ENCODE measurements around the gene INPP5A.
"Not testable (repeated sequence)": the region's sequence is repeated elsewhere in the genome, so short reads cannot be mapped to it uniquely, and the experiment has no call there.

Gene INPP5A

DNA sequence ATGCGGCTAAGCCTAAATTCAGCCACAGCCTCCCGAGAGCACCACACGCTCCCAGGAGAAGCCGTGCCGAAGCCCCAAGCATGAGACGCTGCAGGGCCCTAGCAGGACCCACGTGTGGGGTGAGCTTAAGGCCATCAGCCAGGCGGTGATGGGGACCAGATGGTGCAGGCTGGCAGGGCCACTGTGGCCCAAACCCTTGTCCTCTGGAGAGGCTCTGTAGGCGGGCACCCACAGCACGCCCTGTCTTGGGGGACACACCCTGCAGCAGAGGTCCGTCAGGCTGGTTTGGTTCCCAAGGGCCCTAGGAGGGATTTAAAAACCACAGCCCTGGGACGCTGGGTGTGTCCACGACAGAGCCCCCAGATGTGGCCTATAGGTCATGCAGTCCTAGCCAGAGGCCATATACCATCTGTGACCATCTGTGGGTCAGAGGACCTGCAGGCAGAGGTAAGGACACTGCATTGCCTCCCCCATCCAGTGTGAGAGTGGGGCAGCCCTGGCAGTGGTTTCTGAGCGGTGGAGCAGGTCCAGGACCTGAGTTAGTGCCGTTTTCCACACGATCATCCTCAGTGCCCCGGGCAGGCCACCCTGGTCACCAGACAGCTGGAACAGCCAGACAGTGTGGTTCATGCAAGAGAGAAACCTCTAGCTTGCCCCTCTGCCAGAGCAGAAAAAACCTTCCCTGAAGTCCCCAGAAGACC lies 39.6 kb upstream of the INPP5A start:
- no peak for DNase-seq (ENCODE audit: insufficient read length, low spot score)
- no peak for TF ChIP-seq POLR2A (IDR thresholded peaks at IDR 0.05; ENCODE audit: low read depth, low read length)
- FAIRE-seq: no peak

DNA sequence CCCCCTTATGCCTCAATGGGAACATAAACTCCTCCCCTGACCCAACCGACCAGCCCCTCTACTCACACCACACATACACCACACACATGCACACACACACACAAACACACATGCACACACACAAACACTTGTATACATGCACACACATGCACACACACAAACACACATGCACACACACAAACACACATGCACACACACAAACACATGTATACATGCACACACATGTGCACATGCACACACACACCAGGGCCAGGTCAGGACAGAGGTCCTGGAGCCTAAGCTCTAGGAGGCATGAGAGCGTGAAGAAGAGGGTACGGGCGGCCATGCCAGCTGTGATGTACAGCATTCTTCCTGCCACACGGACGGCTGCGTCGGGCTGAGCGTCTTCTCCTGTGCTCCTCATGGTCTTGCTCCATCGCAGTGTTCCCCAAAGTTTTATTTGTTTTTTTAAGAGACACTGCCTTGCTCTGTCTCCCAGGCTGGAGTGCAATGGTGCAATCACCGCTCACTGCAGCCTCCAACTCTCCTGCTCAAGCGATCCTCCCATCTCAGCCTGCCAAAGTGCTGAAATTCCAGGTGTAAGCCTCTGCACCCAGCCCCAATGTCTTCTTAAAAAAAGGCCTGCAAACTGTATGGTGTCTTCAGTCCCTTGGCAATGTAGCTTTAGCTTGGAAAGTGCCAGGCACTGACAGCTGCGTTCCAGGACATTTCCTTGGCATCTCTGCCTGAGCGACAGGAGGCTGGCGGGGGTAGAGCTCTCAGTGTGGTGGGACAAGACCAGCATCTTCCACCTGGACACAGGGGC lies 38.8 kb upstream of the INPP5A start:
- no peak for DNase-seq (ENCODE audit: insufficient read length, low spot score)
- no peak for TF ChIP-seq POLR2A (IDR thresholded peaks at IDR 0.05; ENCODE audit: low read depth, low read length)
- FAIRE-seq: no peak

DNA sequence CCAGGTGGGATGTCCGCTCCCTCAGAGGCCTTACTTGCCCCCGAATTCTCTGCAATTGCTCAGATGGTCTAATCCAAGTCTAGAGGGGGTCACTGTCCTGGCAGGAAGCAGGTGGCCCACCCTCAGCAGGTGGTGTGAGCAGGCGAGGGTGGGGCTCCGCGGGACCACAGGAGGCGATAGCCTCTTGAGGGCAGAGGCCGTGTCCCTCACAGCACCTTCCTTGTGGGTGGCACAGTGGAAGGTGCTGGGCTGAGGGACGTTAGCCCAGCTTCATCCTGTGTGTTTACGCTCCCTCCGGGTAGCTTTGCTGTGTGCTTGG lies 38.3 kb upstream of the INPP5A start:
- FAIRE-seq (no peak), DNase-seq (ENCODE audit: insufficient read length, low spot score) (no peak)
- no peak for TF ChIP-seq POLR2A (IDR thresholded peaks at IDR 0.05; ENCODE audit: low read depth, low read length)

DNA sequence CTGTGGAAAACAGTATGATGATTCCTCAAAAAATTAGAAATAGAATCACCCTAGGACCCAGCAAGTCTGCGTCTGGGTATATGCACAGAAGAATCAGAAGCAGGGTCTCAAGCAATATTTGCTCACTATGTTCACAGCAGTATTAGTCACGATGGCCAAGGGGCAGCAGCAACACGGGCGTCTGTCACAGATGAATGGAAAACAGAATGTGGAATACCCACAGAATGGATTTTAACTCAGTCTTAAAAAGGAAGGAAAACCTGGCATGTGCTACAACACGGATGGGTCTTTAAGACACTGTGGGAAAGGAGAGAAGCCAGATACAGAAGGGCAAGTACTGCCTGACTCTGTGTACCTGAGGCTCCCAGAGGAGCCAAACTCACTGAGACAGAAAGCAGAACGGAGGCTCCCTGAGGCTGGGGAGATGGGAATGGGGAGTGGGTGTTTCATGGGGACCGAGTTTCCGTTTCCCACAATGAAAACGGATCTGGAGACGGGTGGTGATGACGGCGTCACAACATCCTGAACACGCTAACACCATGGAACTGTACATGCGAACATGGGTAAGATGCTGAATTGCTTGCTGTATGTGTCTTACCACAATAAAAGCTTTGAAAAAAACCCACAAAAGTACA lies 36.7 kb upstream of the INPP5A start:
- DNase-seq (ENCODE audit: insufficient read length, low spot score): no peak
- no peak for FAIRE-seq
- no peak for TF ChIP-seq POLR2A (IDR thresholded peaks at IDR 0.05; ENCODE audit: low read depth, low read length)

DNA sequence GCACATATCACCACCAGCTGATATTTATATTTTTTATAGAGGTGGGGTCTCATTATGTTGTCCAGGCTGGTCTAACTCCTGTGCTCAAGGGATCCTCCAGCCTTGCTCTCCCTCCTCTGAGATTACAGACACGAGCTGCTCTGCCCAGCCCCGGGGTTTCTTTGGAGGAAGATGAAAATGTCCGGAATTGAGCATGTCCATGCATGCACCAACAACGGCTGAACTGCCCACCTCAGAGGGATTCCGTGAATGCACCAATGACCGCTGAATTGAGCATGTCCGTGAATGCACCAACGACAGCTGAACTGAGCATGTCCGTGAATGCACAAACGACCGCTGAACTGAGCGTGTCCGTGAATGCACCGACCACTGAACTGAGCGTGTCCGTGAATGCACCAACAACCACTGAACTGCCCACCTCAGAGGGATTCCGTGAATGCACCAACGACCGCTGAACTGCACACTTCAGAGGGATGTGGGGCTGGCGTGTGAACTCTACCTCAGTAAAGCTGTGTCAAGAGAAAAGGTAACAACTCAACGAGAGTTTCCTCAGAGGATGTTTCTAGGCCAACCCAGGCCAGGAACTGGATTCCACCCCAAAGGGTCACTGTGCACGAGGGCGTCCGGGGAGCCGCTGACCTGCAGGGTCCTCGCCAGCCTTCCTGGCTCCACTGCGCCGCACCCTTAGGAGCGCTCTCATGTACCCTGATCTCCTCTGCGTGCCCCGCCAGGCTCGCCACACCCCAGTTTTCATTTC lies 34.9 kb upstream of the INPP5A start:
- no peak for TF ChIP-seq POLR2A (IDR thresholded peaks at IDR 0.05; ENCODE audit: low read depth, low read length)
- FAIRE-seq: no peak
- DNase-seq (ENCODE audit: insufficient read length, low spot score): no peak

DNA sequence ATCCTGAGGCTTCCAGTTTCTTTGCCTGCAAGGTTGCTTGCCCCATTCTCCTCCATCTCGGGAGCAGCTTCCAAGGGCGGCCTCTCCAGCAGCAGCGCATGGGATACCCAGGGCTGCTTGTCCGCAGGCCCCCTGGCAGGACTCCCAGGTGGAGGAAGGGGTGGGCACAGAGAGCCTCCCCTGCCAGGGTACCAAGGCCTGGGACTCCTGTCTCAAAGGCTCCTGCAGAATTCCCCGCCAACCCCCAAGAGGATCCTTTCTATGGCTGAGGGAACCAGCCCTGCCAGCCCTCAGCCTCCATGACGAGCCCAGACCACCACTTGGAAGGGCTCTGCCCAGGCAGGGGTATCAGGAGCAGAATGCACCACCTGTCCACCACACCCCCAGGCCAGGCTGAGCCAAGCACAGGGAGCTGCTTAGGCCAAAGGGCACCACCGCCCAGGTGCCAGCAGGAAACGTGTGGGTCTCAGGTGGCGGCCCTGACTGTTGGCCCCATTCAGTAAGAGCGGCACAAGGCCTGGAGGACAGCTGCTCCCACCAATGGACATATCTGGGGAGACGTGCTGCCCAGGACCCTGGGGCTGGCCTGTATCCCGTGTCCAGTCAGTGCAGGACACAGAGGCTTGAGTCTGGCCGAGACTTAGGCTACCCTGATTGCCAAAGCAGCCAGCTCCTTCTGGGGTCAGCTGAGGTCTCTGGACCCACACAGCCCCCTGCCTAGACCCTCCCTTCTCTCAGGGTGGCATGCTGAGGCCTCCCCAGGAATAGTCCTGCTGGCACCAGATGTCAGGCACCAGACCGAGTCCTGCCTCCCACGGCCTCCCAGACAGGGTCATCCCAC lies 33.8 kb upstream of the INPP5A start:
- TF ChIP-seq POLR2A (IDR thresholded peaks at IDR 0.05; ENCODE audit: low read depth, low read length): no peak
- no peak for FAIRE-seq
- no peak for DNase-seq (ENCODE audit: insufficient read length, low spot score)

DNA sequence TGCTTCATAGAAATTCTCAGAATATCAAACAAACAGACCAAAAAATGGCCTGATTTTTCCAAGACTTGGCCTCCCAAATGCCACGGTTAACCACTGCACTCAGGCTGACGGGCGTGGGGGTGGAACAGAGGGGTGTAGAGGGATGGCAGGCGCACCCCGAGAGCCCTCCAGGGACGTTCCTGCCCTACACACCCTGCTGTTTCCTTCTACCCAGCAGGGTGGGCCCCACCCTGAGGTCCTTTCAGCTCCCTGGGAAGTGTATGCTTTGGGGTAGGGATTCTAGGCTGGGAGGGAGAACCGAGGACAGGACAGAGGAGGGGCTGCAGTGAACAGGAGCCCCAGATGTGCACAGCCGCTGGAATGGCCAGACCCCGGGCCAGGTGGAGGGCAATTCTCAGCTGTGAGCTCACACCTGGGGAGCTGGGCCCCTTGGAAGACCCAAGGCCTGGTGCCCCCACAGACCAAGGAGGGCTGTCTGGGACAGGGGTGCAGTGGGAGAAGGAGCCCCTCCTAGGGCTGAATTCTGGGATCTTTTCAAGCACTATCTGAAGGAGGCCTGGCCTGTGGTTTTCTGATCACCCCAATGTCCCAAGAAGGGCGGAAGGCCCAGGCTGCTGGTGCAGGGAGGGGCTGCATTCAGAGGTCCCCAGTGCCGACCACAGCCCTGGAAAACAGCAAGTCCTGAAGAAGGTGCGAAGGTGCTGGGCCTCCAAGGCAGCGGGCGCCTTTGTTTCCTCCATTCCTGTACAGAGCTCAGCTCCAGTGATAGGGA lies 32.9 kb upstream of the INPP5A start:
- no peak for DNase-seq (ENCODE audit: insufficient read length, low spot score)
- FAIRE-seq: no peak
- no peak for TF ChIP-seq POLR2A (IDR thresholded peaks at IDR 0.05; ENCODE audit: low read depth, low read length)

DNA sequence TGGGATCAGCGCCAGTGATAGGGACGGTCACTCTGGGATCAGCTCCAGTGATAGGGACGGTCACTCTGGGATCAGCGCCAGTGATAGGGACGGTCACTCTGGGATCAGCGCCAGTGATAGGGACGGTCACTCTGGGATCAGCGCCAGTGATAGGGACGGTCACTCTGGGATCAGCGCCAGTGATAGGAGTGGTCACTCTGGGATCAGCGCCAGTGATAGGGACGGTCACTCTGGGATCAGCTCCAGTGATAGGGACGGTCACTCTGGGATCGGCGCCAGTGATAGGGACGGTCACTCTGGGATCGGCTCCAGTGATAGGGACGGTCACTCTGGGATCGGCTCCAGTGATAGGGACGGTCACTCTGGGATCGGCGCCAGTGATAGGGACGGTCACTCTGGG lies 32.0 kb upstream of the INPP5A start:
- not testable (repeated sequence) for FAIRE-seq; DNase-seq (ENCODE audit: insufficient read length, low spot score)

DNA sequence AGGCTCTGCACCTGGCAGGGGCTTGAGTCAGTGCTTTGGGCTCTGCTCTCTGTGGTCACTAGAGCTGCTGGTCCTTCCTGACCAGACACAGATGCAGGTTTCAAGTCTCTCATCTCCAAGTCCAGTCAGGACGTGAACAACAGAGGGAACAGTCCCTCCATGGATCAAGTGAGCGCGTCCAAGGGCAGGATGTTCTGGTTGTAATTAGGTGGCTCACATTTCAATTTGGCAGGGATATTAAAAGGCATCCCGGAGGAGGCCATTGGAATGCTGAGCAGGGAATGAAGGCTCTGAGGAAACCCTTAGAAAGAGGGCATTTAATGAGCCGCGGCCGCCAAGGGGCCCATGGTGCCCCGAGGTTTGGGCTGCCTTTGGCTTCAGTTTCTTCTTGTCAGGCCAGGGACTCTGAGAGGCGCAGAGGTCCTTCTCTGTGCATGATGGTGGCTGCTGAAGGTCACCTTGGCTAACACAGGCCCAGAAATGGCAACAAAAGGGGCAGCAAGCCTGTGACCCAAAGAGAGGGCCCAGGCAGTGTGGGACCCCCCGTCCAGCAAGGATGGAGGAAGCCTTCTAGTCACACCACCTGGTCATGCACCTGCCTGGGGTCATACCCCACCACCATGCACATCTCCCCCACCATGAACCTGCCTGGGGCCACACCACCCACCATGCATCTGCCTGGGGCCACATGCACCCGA lies 30.7 kb upstream of the INPP5A start:
- no peak for DNase-seq (ENCODE audit: insufficient read length, low spot score)
- FAIRE-seq: no peak
- no peak for TF ChIP-seq POLR2A (IDR thresholded peaks at IDR 0.05; ENCODE audit: low read depth, low read length)

DNA sequence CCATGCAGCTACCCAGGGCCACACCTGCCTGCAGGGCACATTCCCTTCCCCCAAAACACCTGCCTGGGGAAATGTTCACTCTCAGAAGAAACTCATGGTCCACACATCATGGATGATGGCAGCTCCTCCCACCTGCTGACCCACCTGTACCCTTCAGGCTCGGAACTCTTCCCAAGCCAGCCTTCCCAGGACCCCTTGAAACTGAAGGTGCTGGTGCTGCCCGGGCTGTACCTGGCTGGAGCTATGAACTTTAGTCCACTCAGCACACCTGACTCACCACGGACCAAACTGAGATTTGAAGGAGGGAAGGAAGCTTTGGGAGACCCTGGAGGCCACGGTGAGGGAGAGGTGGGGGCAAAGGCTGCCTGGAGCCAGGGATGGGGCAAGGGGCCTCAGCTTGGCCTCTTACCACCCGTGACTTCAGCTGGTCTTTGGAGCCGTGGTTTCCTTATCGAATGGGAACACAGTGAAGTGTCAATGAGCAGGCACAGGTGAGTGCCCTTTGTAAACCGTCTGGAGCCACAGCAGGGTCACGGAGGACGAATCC lies 30.1 kb upstream of the INPP5A start:
- FAIRE-seq (no peak), DNase-seq (ENCODE audit: insufficient read length, low spot score) (no peak)
- TF ChIP-seq POLR2A (IDR thresholded peaks at IDR 0.05; ENCODE audit: low read depth, low read length): no peak

DNA sequence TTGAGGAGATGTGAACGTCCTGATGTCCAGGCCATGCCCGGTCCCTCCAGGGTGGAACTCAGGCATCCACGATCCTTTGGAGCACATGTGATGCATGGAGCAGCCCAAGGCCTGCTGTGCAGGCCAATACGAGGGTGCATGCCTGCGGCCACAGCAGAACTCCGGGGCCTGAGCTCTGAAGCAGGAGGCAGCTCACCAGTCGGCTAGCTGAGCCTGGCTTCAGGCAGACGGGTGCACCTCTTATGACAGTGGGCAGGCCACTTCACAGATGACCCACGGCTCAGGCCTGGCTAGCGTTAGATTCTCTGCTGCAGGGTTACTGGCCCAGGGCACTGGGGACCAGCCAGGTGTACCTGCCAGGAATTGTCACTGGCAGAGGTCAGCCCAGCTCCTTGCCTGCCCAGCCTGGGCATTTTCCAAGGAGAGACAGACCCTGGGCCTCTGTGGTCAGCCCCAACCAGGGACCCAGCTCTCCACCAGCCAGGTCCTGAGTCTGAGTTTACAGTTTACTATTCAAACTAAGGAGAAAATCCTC lies 29.6 kb upstream of the INPP5A start:
- no peak for FAIRE-seq

More for the DNA sequence above, 29.6 kb upstream of the INPP5A start:
- no peak for TF ChIP-seq POLR2A (IDR thresholded peaks at IDR 0.05; ENCODE audit: low read depth, low read length)
- no peak for DNase-seq (ENCODE audit: insufficient read length, low spot score)

All from H54 (cell line).